ENCODE measurements around the gene SYT15. TPM values are rescaled to one million over a fixed set of nuclear protein-coding genes. Genes with fewer than 3 reads are reported as not detected.

The SYT15 gene
- total RNA-seq, 1 donor from 2014 or later, result 1.4 TPM

GRCh38 chr10:46541017-46541661 lies 37.8 kb upstream of the SYT15 start:
- no peak for TF ChIP-seq CTCF (IDR thresholded peaks at IDR 0.05; ENCODE audit: insufficient read depth, low read depth, low read length)
- no peak for TF ChIP-seq EZH2 (IDR thresholded peaks at IDR 0.05; ENCODE audit: insufficient read depth, low read length)
- H3K4me3 Mint-ChIP-seq (ENCODE audit: unreplicated experiment), result no peak overlapping the region
- no peak for FAIRE-seq
- H3K36me3 Mint-ChIP-seq (ENCODE audit: low read depth, unreplicated experiment), result peaks cover 2% of the 10 kb centered on the region
- Histone ChIP-seq H3K27me3 (ENCODE audit: insufficient read depth, low read length) (peaks cover 36% of the 10 kb centered on the region), H3K4me2 (ENCODE audit: low read length) (peak overlapping the region; percentile 59), H3K4me3 (ENCODE audit: insufficient read depth, low read depth, low read length) (peak overlapping the region; percentile 7), H3K9ac (ENCODE audit: low read length) (no peak overlapping the region), H4K20me1 (ENCODE audit: insufficient read depth, low read length) (no peaks in the 10 kb centered on the region), H3K9me3 (ENCODE audit: insufficient read depth, low read depth, low read length) (no peaks in the 10 kb centered on the region), H3K4me1 (ENCODE audit: insufficient read depth, low read length) (peaks cover 12% of the 10 kb centered on the region), H2AFZ (ENCODE audit: low read depth, low read length) (peak overlapping the region; percentile 33), H3K27ac (ENCODE audit: low read depth, low read length) (no peak overlapping the region), H3K36me3 (ENCODE audit: insufficient read depth, low read length) (no peaks in the 10 kb centered on the region), H3K79me2 (ENCODE audit: insufficient read depth, low read length) (no peaks in the 10 kb centered on the region)
- H3K27ac Mint-ChIP-seq (ENCODE audit: unreplicated experiment), result no peak overlapping the region
- peaks cover 35% of the 10 kb centered on the region for H3K27me3 Mint-ChIP-seq (ENCODE audit: low read depth, unreplicated experiment)
- DNase-seq (ENCODE audit: low read depth), result no peak
- H3K4me1 Mint-ChIP-seq (ENCODE audit: low read depth, unreplicated experiment), result peaks cover 8% of the 10 kb centered on the region
- H3K9me3 Mint-ChIP-seq (ENCODE audit: unreplicated experiment), result peaks cover 2% of the 10 kb centered on the region

- TF ChIP-seq CTCF (IDR thresholded peaks at IDR 0.05; ENCODE audit: insufficient read depth, low read depth, low read length) (no peak), EZH2 (IDR thresholded peaks at IDR 0.05; ENCODE audit: insufficient read depth, low read length) (no peak)
- H3K4me2 ChIP-seq (ENCODE audit: low read length), result no peak overlapping the region
- H3K9me3 Mint-ChIP-seq (ENCODE audit: unreplicated experiment), result peaks cover 2% of the 10 kb centered on the region
- no peak overlapping the region for H3K4me3 ChIP-seq (ENCODE audit: insufficient read depth, low read depth, low read length)
- H4K20me1 ChIP-seq (ENCODE audit: insufficient read depth, low read length), result no peaks in the 10 kb centered on the region
- peak overlapping the region; percentile 55 for H3K4me3 Mint-ChIP-seq (ENCODE audit: unreplicated experiment)
- no peaks in the 10 kb centered on the region for H3K79me2 ChIP-seq (ENCODE audit: insufficient read depth, low read length)
- H3K27me3 ChIP-seq (ENCODE audit: insufficient read depth, low read length), result peaks cover 31% of the 10 kb centered on the region
- H3K27ac ChIP-seq (ENCODE audit: low read depth, low read length), result no peak overlapping the region
- H3K27ac Mint-ChIP-seq (ENCODE audit: unreplicated experiment), result no peak overlapping the region
- peaks cover 8% of the 10 kb centered on the region for H3K4me1 Mint-ChIP-seq (ENCODE audit: low read depth, unreplicated experiment)
- no peak overlapping the region for H2AFZ ChIP-seq (ENCODE audit: low read depth, low read length)
- peaks cover 12% of the 10 kb centered on the region for H3K4me1 ChIP-seq (ENCODE audit: insufficient read depth, low read length)
- peaks cover 27% of the 10 kb centered on the region for H3K27me3 Mint-ChIP-seq (ENCODE audit: low read depth, unreplicated experiment)
- no peak for DNase-seq (ENCODE audit: low read depth)
- H3K36me3 ChIP-seq (ENCODE audit: insufficient read depth, low read length), result no peaks in the 10 kb centered on the region
- H3K9me3 ChIP-seq (ENCODE audit: insufficient read depth, low read depth, low read length), result no peaks in the 10 kb centered on the region
- no peak for FAIRE-seq
- H3K9ac ChIP-seq (ENCODE audit: low read length), result no peak overlapping the region
- peaks cover 2% of the 10 kb centered on the region for H3K36me3 Mint-ChIP-seq (ENCODE audit: low read depth, unreplicated experiment)
Observed at GRCh38 chr10:46541735-46542566, 37.0 kb upstream of the SYT15 start.

All from astrocyte (in vitro differentiated cells and primary cell).